Esophagus squamous epithelium (tissue), 4 donors: ENCODE results near the gene HOXB9.

ENCODE experiments used
- CTCF ChIP-seq, 6 experiments: fragments of 450-650 bp in 4 of 6; fragments of 200-600 bp in 2 of 6; sonication (generic) in 2 of 6; IDR thresholded peaks; one replicate each; pipeline ENCODE4 v1.5.1; 2016 to 2019; ENCODE audit warnings: antibody characterized with exemption in 6 of 6, mild to moderate bottlenecking in 4 of 6, moderate library complexity in 4 of 6
- POLR2A ChIP-seq, 4 donors: fragments of 450-650 bp; IDR thresholded peaks; one replicate each; pipeline ENCODE4 v1.6.1; 2017; ENCODE audit warnings: antibody characterized with exemption in 4 of 4, mild to moderate bottlenecking in 4 of 4, moderate library complexity in 3 of 4

- TF ChIP-seq CTCF (IDR thresholded peaks at IDR 0.05) (no peak), POLR2A (IDR thresholded peaks at IDR 0.05) (no peak)
These were observed 16.1 kb upstream of the HOXB9 start for GRCh38 chr17:48642059-48642842.
